Coronary artery (tissue), 2 donors: ENCODE results near the gene OTOGL.

Experiments used
- DNase-seq: peaks from one replicate; pipeline ENCODE4 v3.0.0-alpha.2; 2017; ENCODE audit warnings: low spot score
- H3K27ac ChIP-seq, 2 donors: fragments of 200-600 bp; sonication (generic); one replicate each; pipeline ENCODE4 v1.5.1; 2016 to 2019
- H3K4me3 ChIP-seq: fragments of 200-600 bp; sonication (generic); 2 replicates; pipeline ENCODE4 v1.5.1; 2016; ENCODE audit warnings: mild to moderate bottlenecking, moderate library complexity
- TF ChIP-seq, protein P1 (sequence below): fragments of 200-600 bp; sonication (generic); IDR thresholded peaks from one replicate; pipeline ENCODE4 v1.5.1; 2019; ENCODE audit warnings: antibody characterized with exemption

The OTOGL gene

GRCh38 chr12:80317899-80318298 lies 218.6 kb downstream of the OTOGL start:
- no peak for DNase-seq
- Histone ChIP-seq H3K27ac (no peak overlapping the region), H3K4me3 (no peak overlapping the region)
- TF ChIP-seq, protein P1, sequence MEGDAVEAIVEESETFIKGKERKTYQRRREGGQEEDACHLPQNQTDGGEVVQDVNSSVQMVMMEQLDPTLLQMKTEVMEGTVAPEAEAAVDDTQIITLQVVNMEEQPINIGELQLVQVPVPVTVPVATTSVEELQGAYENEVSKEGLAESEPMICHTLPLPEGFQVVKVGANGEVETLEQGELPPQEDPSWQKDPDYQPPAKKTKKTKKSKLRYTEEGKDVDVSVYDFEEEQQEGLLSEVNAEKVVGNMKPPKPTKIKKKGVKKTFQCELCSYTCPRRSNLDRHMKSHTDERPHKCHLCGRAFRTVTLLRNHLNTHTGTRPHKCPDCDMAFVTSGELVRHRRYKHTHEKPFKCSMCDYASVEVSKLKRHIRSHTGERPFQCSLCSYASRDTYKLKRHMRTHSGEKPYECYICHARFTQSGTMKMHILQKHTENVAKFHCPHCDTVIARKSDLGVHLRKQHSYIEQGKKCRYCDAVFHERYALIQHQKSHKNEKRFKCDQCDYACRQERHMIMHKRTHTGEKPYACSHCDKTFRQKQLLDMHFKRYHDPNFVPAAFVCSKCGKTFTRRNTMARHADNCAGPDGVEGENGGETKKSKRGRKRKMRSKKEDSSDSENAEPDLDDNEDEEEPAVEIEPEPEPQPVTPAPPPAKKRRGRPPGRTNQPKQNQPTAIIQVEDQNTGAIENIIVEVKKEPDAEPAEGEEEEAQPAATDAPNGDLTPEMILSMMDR = no peak

DNA sequence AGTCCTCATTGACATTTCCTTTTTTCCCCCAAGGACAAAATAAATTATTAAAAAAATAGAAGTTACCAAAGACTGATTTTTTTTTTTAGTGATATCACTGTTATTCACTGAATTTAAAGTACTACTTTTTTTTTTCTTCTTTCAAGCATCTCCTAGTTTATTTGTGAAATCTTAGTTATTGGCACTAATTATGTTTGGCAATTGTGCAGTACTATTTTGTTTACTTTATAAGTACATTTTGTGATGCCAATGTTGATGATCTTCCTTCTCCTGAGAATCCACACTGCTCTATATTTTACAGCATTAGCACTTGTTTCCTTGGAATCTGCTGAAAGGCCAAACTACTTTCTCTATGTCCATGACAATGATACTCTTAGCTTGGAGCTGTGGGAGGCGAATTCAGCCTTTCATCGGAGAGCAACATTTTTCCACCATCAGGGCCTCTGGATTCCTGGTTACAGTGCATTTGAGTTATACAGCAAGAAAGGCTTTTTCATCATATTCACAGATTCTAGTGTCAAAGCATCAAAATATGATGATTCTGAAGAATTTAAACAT lies 220.9 kb downstream of the OTOGL start:
- Histone ChIP-seq H3K27ac (no peak overlapping the region), H3K4me3 (no peak overlapping the region)
- DNase-seq = no peak
- TF ChIP-seq, protein P1 = no peak

DNA sequence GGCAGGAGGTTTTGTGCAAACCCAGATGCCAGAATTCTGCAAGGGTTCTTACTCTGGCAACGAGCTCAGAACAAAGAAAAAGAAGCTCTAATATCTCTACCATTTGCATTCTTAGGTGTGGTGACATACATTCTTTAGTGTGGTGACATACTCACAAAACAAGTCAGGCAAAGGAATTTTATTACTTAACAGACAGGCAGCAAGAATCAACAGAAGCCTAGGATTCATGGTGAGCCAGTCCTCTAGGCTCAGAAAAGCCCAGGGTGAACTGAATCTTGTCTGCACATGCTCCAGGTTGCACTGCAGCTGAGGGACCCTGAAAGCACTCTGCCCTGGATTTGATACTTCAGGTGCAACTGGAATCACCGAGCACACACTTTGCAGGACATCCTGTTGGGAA lies 222.3 kb downstream of the OTOGL start:
- Histone ChIP-seq H3K27ac (no peak overlapping the region), H3K4me3 (no peak overlapping the region)
- TF ChIP-seq, protein P1 = no peak
- DNase-seq = no peak

DNA sequence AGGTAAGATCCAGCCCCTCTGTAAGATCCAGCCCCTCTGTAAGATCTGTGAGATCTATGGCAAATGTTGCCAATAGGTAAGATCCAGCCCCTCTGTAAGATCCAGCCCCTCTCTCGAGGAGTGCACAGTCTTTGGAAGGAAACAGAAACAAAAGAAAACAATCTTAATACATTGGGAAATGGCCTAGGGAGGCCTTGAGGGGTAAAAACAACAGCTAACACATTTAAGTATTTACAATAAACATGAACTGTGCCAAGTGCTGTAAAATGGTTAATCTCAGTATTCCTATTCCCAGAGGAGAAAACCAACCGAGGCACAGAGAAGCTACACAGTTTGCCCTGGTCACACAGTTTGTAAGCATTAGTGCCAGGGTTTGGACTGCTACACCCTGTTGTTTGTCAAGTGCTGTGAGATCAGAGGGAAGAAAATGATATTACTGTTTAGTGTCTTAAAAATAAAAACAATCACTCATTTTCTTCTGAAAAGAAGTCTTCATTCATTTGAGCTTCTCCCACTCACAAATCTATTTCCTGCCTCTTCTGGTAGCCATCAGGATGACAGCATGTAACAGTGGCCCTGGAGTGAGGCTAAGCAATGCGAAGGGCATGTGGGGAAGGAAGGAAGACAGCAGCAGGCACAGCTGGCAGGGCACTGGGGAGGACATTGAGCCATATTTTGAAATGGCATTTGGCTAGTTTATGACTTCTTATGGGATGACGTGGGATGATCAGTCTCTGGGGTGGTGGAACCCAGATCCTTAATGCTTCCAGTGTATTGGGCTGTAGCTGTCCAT lies 226.0 kb downstream of the OTOGL start:
- TF ChIP-seq, protein P1 = no peak
- Histone ChIP-seq H3K4me3 (no peak overlapping the region), H3K27ac (no peak overlapping the region)
- no peak for DNase-seq

- H3K4me3 ChIP-seq = no peak overlapping the region
- H3K27ac ChIP-seq = no peak overlapping the region
- TF ChIP-seq, protein P1 = no peak
- no peak for DNase-seq
Observed at GRCh38 chr12:80332827-80333226, 233.5 kb downstream of the OTOGL start.

DNA sequence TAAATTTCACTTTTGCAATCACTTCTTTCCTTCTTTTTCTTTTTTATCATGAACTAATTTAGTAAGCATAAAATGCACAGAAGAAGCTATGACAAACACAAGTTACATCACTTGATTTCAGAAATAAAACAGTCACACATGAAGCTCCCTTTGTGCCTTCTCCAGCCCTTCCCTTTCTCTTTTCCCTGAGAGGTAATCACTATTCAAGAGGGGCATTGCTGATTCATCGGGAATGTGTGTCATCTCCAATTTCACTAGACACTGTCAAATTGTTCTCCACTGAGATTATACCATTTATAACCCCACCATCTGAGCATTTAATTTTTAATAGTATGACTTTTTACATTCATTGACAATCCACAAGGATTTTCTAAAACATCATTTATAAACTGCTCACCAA lies 253.1 kb downstream of the OTOGL start:
- Histone ChIP-seq H3K4me3 (no peak overlapping the region), H3K27ac (no peak overlapping the region)
- DNase-seq = no peak
- TF ChIP-seq, protein P1 = no peak

- H3K4me3 ChIP-seq = no peak overlapping the region
- DNase-seq = no peak
- H3K27ac ChIP-seq = no peak overlapping the region
- TF ChIP-seq, protein P1 = no peak
Observed at GRCh38 chr12:80353254-80353653, 253.9 kb downstream of the OTOGL start.
